GM12878 (cell line): ENCODE measurements around the gene GPR141.

ENCODE experiments used
- CEBPB ChIP-seq, 2 experiments: fragments of 150-350 bp in 1 of 2; IDR thresholded peaks; 2 replicates each; pipeline ENCODE4 v1.6.1; 2012 to 2014; ENCODE audit warnings: low read depth in 2 of 2, low read length in 2 of 2, borderline replicate concordance in 1 of 2, inconsistent platforms in 1 of 2
- IKZF1 ChIP-seq: fragments of 450-650 bp; conservative IDR thresholded peaks from 2 replicates; pipeline ENCODE4 v1.6.1; 2017; ENCODE audit warnings: antibody characterized with exemption, mild to moderate bottlenecking
- MXI1 ChIP-seq: fragments of 150-350 bp; IDR thresholded peaks from 2 replicates; pipeline ENCODE4 v1.6.1; 2011; ENCODE audit warnings: low read depth, mild to moderate bottlenecking, inconsistent platforms, low read length, improper control_type of control experiment
- NBN ChIP-seq: fragments of 450-650 bp; IDR thresholded peaks from 2 replicates; pipeline ENCODE4 v1.6.1; 2016
- NR2F1 ChIP-seq: fragments of 450-650 bp; conservative IDR thresholded peaks from 2 replicates; pipeline ENCODE4 v1.6.1; 2017; ENCODE audit warnings: mild to moderate bottlenecking
- NRF1 ChIP-seq: conservative IDR thresholded peaks from 2 replicates; pipeline ENCODE4 v1.6.1; 2011; ENCODE audit warnings: mild to moderate bottlenecking, low read depth, low read length, improper control_type of control experiment
- POLR2A ChIP-seq: IDR thresholded peaks from 2 replicates; pipeline ENCODE4 v1.6.1; 2011; ENCODE audit warnings: low read depth, mild to moderate bottlenecking, low read length
- SMAD1 ChIP-seq: fragments of 450-650 bp; IDR thresholded peaks from 2 replicates; pipeline ENCODE4 v1.6.1; 2018; ENCODE audit warnings: mild to moderate bottlenecking, low read depth; ENCODE audit not compliant: partially characterized antibody
- ZZZ3 ChIP-seq: IDR thresholded peaks from 2 replicates; pipeline ENCODE4 v1.6.1; 2011; ENCODE audit warnings: low read depth; ENCODE audit not compliant: control insufficient read depth, insufficient read length
- TF ChIP-seq, protein P1 (sequence below), 3 experiments: IDR thresholded peaks in 2 of 3; conservative IDR thresholded peaks in 1 of 3; 2 replicates each; pipeline ENCODE4 v1.5.1; 2011; ENCODE audit warnings: low read depth in 3 of 3, low read length in 3 of 3, mild to moderate bottlenecking in 3 of 3, control low read depth in 2 of 3, moderate library complexity in 2 of 3, inconsistent platforms in 1 of 3, mixed read lengths in 1 of 3; ENCODE audit not compliant: control insufficient read depth in 2 of 3, insufficient read depth in 1 of 3; ENCODE audit errors: extremely low read depth in 1 of 3
- TF ChIP-seq, protein P2 (sequence below): IDR thresholded peaks from 2 replicates; pipeline ENCODE4 v1.6.1; 2012; ENCODE audit warnings: low read depth, low read length, improper control_type of control experiment
- TF ChIP-seq, protein P3 (sequence below): fragments of 450-650 bp; conservative IDR thresholded peaks from 2 replicates; pipeline ENCODE4 v1.6.1; 2017; ENCODE audit warnings: mild to moderate bottlenecking, moderate library complexity
- TF ChIP-seq, protein P4 (sequence below): fragments of 450-650 bp; IDR thresholded peaks from 2 replicates; pipeline ENCODE4 v1.6.1; 2016; ENCODE audit warnings: mild to moderate bottlenecking, moderate library complexity, borderline replicate concordance

DNA sequence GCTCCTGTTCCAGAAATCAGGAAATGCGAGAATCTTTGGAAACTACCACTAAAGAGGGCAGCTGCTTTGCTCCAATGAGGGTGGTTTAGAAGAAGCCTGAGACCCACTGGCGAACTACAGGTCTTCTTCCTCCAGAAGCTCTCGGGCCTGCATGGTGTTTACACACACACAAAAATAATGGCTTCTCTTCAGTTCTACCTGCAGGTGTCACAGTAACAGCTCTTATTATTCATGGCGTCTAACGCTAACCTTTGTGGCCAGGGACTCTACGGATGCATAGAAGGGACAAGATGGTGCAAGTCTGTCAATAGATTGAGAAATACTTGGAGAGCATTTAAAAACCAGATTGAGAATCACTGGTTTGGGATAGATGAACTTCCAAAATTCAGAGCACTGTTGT lies 22.4 kb downstream of the GPR141 start:
- TF ChIP-seq, protein P1, sequence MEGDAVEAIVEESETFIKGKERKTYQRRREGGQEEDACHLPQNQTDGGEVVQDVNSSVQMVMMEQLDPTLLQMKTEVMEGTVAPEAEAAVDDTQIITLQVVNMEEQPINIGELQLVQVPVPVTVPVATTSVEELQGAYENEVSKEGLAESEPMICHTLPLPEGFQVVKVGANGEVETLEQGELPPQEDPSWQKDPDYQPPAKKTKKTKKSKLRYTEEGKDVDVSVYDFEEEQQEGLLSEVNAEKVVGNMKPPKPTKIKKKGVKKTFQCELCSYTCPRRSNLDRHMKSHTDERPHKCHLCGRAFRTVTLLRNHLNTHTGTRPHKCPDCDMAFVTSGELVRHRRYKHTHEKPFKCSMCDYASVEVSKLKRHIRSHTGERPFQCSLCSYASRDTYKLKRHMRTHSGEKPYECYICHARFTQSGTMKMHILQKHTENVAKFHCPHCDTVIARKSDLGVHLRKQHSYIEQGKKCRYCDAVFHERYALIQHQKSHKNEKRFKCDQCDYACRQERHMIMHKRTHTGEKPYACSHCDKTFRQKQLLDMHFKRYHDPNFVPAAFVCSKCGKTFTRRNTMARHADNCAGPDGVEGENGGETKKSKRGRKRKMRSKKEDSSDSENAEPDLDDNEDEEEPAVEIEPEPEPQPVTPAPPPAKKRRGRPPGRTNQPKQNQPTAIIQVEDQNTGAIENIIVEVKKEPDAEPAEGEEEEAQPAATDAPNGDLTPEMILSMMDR (IDR thresholded peaks at IDR 0.05 in 2 of 3, conservative IDR thresholded peaks at IDR 0.05 in 1 of 3; ENCODE audit: control insufficient read depth in 2 of 3, extremely low read depth in 1 of 3, insufficient read depth in 1 of 3, low read depth in 3 of 3, low read length in 3 of 3), result no peak
- TF ChIP-seq POLR2A (no peak), SMAD1 (no peak), NR2F1 (no peak), CEBPB (IDR thresholded peaks at IDR 0.05; ENCODE audit: borderline replicate concordance in 1 of 2, low read depth in 2 of 2, low read length in 2 of 2) (no peak), NBN (no peak), IKZF1 (no peak), ZZZ3 (no peak), MXI1 (no peak), NRF1 (no peak)
- TF ChIP-seq, protein P2, sequence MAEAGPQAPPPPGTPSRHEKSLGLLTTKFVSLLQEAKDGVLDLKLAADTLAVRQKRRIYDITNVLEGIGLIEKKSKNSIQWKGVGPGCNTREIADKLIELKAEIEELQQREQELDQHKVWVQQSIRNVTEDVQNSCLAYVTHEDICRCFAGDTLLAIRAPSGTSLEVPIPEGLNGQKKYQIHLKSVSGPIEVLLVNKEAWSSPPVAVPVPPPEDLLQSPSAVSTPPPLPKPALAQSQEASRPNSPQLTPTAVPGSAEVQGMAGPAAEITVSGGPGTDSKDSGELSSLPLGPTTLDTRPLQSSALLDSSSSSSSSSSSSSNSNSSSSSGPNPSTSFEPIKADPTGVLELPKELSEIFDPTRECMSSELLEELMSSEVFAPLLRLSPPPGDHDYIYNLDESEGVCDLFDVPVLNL, result no peak
- TF ChIP-seq, protein P3, sequence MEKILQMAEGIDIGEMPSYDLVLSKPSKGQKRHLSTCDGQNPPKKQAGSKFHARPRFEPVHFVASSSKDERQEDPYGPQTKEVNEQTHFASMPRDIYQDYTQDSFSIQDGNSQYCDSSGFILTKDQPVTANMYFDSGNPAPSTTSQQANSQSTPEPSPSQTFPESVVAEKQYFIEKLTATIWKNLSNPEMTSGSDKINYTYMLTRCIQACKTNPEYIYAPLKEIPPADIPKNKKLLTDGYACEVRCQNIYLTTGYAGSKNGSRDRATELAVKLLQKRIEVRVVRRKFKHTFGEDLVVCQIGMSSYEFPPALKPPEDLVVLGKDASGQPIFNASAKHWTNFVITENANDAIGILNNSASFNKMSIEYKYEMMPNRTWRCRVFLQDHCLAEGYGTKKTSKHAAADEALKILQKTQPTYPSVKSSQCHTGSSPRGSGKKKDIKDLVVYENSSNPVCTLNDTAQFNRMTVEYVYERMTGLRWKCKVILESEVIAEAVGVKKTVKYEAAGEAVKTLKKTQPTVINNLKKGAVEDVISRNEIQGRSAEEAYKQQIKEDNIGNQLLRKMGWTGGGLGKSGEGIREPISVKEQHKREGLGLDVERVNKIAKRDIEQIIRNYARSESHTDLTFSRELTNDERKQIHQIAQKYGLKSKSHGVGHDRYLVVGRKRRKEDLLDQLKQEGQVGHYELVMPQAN, result no peak
- TF ChIP-seq, protein P4, sequence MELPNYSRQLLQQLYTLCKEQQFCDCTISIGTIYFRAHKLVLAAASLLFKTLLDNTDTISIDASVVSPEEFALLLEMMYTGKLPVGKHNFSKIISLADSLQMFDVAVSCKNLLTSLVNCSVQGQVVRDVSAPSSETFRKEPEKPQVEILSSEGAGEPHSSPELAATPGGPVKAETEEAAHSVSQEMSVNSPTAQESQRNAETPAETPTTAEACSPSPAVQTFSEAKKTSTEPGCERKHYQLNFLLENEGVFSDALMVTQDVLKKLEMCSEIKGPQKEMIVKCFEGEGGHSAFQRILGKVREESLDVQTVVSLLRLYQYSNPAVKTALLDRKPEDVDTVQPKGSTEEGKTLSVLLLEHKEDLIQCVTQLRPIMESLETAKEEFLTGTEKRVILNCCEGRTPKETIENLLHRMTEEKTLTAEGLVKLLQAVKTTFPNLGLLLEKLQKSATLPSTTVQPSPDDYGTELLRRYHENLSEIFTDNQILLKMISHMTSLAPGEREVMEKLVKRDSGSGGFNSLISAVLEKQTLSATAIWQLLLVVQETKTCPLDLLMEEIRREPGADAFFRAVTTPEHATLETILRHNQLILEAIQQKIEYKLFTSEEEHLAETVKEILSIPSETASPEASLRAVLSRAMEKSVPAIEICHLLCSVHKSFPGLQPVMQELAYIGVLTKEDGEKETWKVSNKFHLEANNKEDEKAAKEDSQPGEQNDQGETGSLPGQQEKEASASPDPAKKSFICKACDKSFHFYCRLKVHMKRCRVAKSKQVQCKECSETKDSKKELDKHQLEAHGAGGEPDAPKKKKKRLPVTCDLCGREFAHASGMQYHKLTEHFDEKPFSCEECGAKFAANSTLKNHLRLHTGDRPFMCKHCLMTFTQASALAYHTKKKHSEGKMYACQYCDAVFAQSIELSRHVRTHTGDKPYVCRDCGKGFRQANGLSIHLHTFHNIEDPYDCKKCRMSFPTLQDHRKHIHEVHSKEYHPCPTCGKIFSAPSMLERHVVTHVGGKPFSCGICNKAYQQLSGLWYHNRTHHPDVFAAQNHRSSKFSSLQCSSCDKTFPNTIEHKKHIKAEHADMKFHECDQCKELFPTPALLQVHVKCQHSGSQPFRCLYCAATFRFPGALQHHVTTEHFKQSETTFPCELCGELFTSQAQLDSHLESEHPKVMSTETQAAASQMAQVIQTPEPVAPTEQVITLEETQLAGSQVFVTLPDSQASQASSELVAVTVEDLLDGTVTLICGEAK, result no peak
